ENCODE data around the gene ASPM. TPM values are rescaled to one million over a fixed set of nuclear protein-coding genes. Genes with fewer than 3 reads are reported as not detected.

The ASPM gene
- total and polyA plus RNA-seq, 2 of the 8 experiments (the other 6 are each of a cell fraction or from before 2014, with no cell fraction given) = 5.1 to 50.3 TPM

GRCh38 chr1:197159461-197159860 lies 13.0 kb upstream of the ASPM start (continued):
- TF ChIP-seq EGR1 (IDR thresholded peaks at IDR 0.05; ENCODE audit: borderline replicate concordance, low read depth, low read length) (no peak), EP300 (IDR thresholded peaks at IDR 0.05; ENCODE audit: borderline replicate concordance in 1 of 2, low read depth in 2 of 2, low read length in 2 of 2) (no peak), TBP (IDR thresholded peaks at IDR 0.05; ENCODE audit: low read depth, low read length) (no peak), RBBP5 (IDR thresholded peaks at IDR 0.05; ENCODE audit: borderline replicate concordance, low read depth, low read length) (no peak), HDAC6 (IDR thresholded peaks at IDR 0.05; ENCODE audit: low read depth, low read length) (no peak), CBX8 (IDR thresholded peaks at IDR 0.05; ENCODE audit: borderline replicate concordance, low read depth, low read length) (no peak)

Measured in H1 (cell line).